ENCODE data around the gene SNAPC2. TPM values are rescaled to one million over a fixed set of nuclear protein-coding genes. Genes with fewer than 3 reads are reported as not detected.

The SNAPC2 gene
- total RNA-seq, 2 experiments from 2014 or later: 10.9 to 12.4 TPM

DNA sequence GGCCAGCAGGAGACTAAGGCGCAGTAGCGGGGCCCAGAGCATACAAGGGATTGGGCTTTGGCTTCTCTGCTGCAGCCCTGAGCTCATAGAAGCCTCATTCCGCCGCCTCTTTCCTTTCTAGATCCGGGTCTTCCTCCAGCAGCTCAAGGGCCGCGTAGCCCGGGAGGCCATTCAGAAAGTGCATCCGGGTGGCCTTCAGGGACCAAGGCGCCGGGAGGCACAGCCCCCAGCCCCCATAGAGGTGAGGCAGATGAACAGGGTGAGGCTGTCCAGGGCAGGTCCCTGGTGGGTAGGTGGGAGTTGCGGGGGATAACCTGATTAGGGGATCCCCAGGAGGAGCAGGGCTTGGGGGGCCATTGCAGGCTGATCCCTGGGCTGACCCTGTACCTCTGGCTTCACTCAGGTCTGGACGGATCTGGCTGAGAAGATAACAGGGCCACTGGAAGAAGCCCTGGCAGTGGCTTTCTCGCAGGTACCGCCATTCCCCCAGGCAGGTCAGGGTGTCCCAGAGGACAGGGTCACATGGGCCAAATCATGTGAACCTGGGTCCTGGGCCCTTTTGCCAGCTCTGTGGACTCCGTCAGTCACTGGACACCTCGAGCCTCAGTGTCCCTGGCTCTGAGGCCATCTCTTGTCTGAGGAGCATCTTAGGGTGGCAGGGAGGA lies 1.3 kb downstream of the SNAPC2 start:
- peaks cover 14% of the 10 kb centered on the region for H3K27me3 Mint-ChIP-seq (ENCODE audit: low read depth)
- peak overlapping the region; percentile 81 for H3K4me3 Mint-ChIP-seq
- CTCF ChIA-PET: interaction anchor here (1.0 to 2.4 kb wide), 6 partner anchors 8 to 353 kb away, joined by 3 to 12 read pairs (median 4); partner anchors contain the start of gene TIMM44
- peaks cover 39% of the 10 kb centered on the region for H3K4me1 Mint-ChIP-seq (ENCODE audit: low read depth)
- peak overlapping the region; percentile 73 for H3K27ac Mint-ChIP-seq
- peaks cover under 1% of the 10 kb centered on the region for H3K36me3 Mint-ChIP-seq (ENCODE audit: low read depth)
- intact Hi-C loops (cut with micrococcal nuclease): loop anchor here (2.0 kb wide), 2 partner anchors 69 to 241 kb away; partner anchors contain the start of gene TRAPPC5
- H3K9me3 Mint-ChIP-seq: no peaks in the 10 kb centered on the region
- DNase-seq: no peak

DNA sequence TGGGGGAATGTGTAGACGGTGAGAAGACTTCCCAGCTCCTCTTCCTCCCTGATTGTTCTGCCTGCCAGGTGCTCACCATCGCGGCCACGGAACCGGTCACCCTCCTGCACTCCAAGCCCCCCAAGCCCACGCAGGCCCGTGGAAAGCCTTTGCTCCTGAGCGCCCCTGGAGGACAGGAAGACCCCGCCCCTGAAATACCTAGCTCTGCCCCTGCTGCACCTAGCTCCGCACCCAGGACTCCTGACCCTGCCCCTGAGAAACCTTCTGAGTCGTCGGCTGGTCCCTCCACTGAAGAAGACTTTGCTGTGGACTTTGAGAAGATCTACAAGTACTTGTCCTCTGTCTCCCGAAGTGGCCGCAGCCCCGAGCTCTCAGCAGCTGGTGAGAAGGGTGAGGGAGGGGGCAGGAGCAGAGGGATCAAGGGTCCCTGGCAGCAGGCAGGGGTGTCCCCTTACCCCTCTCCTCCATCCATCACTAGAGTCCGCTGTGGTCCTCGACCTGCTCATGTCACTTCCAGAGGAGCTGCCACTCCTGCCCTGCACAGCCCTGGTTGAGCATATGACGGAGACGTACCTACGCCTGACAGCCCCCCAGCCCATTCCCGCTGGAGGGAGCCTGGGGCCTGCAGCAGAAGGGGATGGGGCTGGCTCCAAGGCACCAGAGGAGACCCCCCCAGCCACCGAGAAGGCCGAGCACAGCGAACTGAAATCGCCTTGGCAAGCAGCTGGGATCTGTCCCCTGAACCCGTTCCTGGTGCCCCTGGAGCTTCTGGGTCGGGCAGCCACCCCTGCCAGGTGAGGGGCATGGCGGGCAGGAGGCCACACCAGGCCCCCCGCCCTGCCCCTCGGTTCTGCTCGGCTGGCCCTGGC lies 2.1 kb downstream of the SNAPC2 start:
- CTCF ChIA-PET: interaction anchor here (1.2 to 1.6 kb wide), 2 partner anchors 53 to 60 kb away, joined by 3 to 4 read pairs; no protein-coding TSS in a partner anchor
- peaks cover 11% of the 10 kb centered on the region for H3K27me3 Mint-ChIP-seq (ENCODE audit: low read depth)
- H3K9me3 Mint-ChIP-seq: no peaks in the 10 kb centered on the region
- H3K36me3 Mint-ChIP-seq (ENCODE audit: low read depth): peaks cover 1% of the 10 kb centered on the region
- intact Hi-C loops (cut with micrococcal nuclease): loop anchor here (2.0 kb wide), 2 partner anchors 69 to 241 kb away; partner anchors contain the start of gene TRAPPC5
- peaks cover 36% of the 10 kb centered on the region for H3K4me1 Mint-ChIP-seq (ENCODE audit: low read depth)
- no peak overlapping the region for H3K27ac Mint-ChIP-seq
- H3K4me3 Mint-ChIP-seq: no peak overlapping the region
- no peak for DNase-seq

DNA sequence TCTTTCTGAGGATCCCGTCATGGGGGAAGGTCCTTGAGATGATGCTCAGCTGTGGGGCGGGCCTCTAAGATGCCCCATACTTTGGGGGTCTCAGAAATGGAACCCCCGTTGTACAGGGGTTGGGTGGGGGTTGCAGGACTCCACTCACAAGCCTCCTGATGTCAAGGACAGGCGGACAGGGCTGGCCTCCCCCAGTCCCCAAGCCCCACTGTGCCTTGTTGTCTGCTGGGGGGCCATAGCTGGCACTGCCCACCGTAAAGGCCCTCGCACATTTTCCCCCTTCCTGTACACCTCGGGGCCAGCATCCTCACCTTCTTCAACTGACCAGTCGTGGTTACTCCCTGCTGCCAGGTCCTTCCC lies 2.7 kb downstream of the SNAPC2 start:
- no peak for DNase-seq
- H3K4me1 Mint-ChIP-seq (ENCODE audit: low read depth): peaks cover 34% of the 10 kb centered on the region
- intact Hi-C loops (cut with micrococcal nuclease): no loop called here
- CTCF ChIA-PET: interaction anchor here (1.2 to 1.6 kb wide), 2 partner anchors 53 to 61 kb away, joined by 3 to 4 read pairs; no protein-coding TSS in a partner anchor
- H3K27ac Mint-ChIP-seq: no peak overlapping the region
- peaks cover 1% of the 10 kb centered on the region for H3K36me3 Mint-ChIP-seq (ENCODE audit: low read depth)
- H3K9me3 Mint-ChIP-seq: no peaks in the 10 kb centered on the region
- H3K27me3 Mint-ChIP-seq (ENCODE audit: low read depth): peaks cover 10% of the 10 kb centered on the region
- no peak overlapping the region for H3K4me3 Mint-ChIP-seq

DNA sequence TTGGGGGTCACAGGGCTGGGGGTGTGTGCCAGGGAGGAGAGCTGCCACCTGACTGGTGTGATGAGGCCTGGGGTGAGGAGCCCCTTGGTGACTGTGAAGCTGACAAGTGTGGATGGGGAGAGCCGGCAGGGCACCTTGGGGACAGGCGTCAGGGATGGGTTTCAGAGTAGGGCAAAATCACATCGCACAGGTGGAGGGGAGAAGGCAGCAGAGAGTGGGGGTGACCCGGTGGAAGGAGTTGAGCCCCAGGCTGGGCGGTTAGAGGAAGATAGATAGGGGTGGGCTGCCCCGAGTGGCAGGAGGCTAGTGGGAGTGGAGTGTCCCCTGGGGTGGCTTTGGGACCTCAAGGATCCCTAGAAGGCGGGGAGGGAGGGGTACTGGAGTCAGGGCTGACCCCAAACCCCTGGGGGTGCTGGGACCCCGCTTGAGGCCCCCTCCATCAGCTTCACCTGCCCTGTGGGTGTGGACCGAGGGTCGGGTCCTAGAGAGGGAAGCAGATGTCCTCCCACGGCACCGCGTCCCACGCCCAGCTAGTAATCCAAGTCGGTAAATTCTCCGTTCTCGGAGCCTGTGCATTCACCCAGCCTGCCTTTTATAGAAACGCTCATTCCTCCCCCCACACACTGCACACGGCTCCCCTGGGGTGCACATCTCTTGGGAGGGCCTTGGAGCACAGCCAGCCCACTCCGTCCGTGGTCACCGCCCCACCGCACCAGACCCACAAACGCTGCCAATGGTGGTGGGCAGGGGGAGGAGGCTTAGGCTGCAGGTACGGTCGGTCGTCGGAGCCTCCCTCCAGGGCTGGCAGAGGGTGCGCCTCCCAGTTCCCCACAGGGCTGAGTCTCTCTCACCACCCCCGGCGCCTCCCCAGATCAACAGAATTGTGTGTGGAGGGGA lies 3.4 kb downstream of the SNAPC2 start:
- Mint-ChIP-seq H3K27ac (no peak overlapping the region), H3K27me3 (ENCODE audit: low read depth) (peaks cover 4% of the 10 kb centered on the region), H3K36me3 (ENCODE audit: low read depth) (peaks cover 1% of the 10 kb centered on the region), H3K4me1 (ENCODE audit: low read depth) (peaks cover 33% of the 10 kb centered on the region), H3K9me3 (no peaks in the 10 kb centered on the region), H3K4me3 (no peak overlapping the region)
- CTCF ChIA-PET: interaction anchor here (0.6 to 1.6 kb wide), 3 partner anchors 15 to 62 kb away, joined by 3 to 4 read pairs (median 3); no protein-coding TSS in a partner anchor
- intact Hi-C loops (cut with micrococcal nuclease): no loop called here
- no peak for DNase-seq

DNA sequence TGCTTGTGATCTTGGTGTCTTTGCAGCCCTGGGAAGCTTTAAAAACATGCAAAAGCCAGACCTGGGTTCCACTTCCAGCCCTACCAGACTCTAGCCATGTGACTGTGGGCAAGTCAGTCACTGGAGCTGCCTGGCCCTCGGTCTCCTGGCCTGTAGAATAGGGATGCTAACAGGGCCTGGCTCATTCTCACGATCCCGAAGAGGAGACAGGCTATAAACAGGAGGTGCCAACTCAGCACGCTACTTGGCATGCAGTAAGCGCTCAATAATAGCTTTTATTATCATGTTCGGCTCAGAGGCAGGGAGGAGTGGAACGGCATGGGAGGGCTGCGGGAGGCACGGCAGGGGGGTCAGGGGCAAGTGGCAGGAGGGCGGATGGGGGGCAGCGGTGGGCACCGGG lies 4.1 kb downstream of the SNAPC2 start:
- CTCF ChIA-PET: interaction anchor here (0.6 kb wide), 1 partner anchor 14 kb away, joined by 3 read pairs; no protein-coding TSS in a partner anchor
- no peak for DNase-seq
- H3K27ac Mint-ChIP-seq: no peak overlapping the region
- peaks cover 33% of the 10 kb centered on the region for H3K4me1 Mint-ChIP-seq (ENCODE audit: low read depth)
- H3K27me3 Mint-ChIP-seq (ENCODE audit: low read depth): peaks cover 3% of the 10 kb centered on the region
- intact Hi-C loops (cut with micrococcal nuclease): no loop called here
- peaks cover 1% of the 10 kb centered on the region for H3K36me3 Mint-ChIP-seq (ENCODE audit: low read depth)
- no peaks in the 10 kb centered on the region for H3K9me3 Mint-ChIP-seq
- H3K4me3 Mint-ChIP-seq: peak overlapping the region; percentile 50

DNA sequence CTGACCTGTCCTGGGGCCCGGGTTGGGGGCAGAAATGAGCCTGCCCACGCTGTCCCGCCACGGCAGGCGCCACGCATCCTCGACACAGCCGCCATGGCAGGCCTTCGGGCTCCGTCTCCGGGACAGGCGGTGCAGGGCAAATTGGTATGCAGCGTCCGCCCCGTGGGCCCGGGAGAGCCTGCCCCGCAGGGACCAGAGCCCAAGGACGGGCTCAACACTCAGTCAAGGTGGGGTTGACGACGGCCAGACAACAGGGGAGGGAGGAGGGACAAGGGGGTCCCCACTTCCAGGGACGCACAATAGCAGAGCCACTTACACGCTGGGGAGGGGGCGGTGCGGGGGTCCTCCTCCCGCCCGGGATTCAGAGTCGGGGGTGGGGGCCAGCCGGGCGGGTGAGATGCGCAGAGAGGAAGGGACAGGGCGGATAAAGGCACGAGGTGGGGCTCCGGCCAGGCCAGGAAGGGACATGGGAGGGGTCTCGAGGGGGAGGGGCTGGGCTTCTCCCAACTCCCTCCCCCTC lies 4.6 kb downstream of the SNAPC2 start:
- peaks cover 1% of the 10 kb centered on the region for H3K36me3 Mint-ChIP-seq (ENCODE audit: low read depth)
- intact Hi-C loops (cut with micrococcal nuclease): loop anchor here (1.0 kb wide), 1 partner anchor 71 kb away; no protein-coding TSS in a partner anchor
- no peaks in the 10 kb centered on the region for H3K9me3 Mint-ChIP-seq
- H3K27ac Mint-ChIP-seq: no peak overlapping the region
- no peak for DNase-seq
- CTCF ChIA-PET: no interaction called here
- H3K4me3 Mint-ChIP-seq: no peak overlapping the region
- H3K27me3 Mint-ChIP-seq (ENCODE audit: low read depth): peaks cover 2% of the 10 kb centered on the region
- peaks cover 28% of the 10 kb centered on the region for H3K4me1 Mint-ChIP-seq (ENCODE audit: low read depth)

DNA sequence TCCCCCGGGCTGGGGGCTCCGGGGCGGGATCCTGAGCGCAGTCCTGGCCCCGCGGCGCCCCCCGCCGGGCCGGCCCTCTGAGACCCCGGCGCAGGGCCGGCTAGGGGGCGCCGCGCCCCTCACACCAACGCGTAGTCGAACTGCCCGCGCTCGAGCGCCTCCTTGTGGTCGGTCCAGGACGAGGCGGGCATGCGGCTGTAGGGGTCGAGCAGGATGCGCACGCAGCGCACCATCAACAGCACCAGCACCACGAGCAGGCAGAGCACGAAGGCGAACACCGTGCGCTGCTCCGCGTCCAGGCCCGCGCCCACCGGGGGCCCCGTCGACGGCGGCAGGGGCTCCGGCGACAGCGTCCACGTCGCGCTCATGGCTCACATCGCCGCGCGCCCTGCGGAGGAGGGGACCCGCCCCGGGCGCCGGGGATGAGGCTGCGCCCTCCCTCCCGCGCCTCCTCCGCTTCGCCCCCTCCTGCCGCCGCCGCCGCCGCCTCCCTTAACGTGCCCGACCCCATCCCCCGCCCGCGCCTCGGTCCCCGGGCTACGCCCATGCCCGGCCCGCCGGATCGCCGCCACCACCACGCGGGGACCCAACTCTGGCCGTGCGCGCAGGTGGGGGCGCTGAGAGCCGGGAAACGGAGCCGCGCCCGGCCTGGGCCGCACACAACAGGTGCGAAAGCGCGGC lies 5.2 kb downstream of the SNAPC2 start:
- intact Hi-C loops (cut with micrococcal nuclease): loop anchor here (1.0 kb wide), 1 partner anchor 72 kb away; no protein-coding TSS in a partner anchor
- Mint-ChIP-seq H3K27me3 (ENCODE audit: low read depth) (no peaks in the 10 kb centered on the region), H3K27ac (no peak overlapping the region), H3K36me3 (ENCODE audit: low read depth) (peaks cover 1% of the 10 kb centered on the region), H3K4me1 (ENCODE audit: low read depth) (peaks cover 24% of the 10 kb centered on the region), H3K9me3 (no peaks in the 10 kb centered on the region), H3K4me3 (peak overlapping the region; percentile 71)
- DNase-seq: peak; percentile 76
- CTCF ChIA-PET: no interaction called here

DNA sequence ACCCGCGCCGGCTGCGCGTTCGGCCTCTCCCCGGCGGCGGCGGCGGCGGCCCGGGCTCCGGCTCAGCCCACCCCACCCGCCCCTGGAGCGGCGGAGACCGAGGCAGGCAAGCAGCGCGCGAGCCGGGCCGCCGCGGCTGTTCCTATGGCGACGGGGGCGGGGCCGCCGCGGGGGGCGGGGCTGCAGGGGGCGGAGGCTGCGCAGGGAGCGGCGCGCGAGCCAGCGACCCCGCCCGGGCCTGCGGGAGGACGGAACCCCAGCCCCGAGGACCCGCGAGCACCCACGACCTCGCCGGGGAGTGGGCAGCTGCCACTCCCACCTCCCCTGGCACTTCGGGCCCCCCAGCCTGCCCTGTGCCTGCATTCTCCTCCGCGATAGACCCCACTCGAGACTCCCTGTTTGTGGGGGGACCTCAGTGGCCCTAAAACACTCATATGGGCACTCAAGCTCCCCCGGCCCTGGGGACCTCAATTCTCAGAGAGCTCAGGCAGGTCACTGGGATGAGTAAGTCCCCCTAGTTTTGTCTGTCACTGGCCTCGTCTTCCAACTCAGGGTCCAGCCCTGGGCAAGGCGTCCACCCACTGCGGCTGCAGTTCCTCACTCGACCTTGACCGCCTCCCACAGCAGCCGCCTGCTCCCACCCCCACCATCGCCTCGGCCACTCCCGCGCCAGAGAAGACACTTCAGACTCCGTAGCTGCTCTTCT lies 6.0 kb downstream of the SNAPC2 start, which contains the start of gene CTXN1:
Gene CTXN1 (minus strand): TSS at position 115 of the 706 bp plus-strand sequence. CDS start 597 bp downstream, outside the sequence.
- peaks cover 6% of the 10 kb centered on the region for H3K36me3 Mint-ChIP-seq (ENCODE audit: low read depth)
- intact Hi-C loops (cut with micrococcal nuclease): no loop called here
- peak within 1 kb of the TSS; percentile 71 for H3K4me3 Mint-ChIP-seq
- peak; percentile 71 for DNase-seq
- no peaks in the 10 kb centered on the region for H3K27me3 Mint-ChIP-seq (ENCODE audit: low read depth)
- no peaks in the 10 kb centered on the region for H3K9me3 Mint-ChIP-seq
- H3K4me1 Mint-ChIP-seq (ENCODE audit: low read depth): peaks cover 20% of the 10 kb centered on the region
- CTCF ChIA-PET: interaction anchor here (0.9 kb wide), 1 partner anchor 17 kb away, joined by 3 read pairs; the partner anchor contains the start of gene TIMM44
- H3K27ac Mint-ChIP-seq: no peak within 1 kb of the TSS

DNA sequence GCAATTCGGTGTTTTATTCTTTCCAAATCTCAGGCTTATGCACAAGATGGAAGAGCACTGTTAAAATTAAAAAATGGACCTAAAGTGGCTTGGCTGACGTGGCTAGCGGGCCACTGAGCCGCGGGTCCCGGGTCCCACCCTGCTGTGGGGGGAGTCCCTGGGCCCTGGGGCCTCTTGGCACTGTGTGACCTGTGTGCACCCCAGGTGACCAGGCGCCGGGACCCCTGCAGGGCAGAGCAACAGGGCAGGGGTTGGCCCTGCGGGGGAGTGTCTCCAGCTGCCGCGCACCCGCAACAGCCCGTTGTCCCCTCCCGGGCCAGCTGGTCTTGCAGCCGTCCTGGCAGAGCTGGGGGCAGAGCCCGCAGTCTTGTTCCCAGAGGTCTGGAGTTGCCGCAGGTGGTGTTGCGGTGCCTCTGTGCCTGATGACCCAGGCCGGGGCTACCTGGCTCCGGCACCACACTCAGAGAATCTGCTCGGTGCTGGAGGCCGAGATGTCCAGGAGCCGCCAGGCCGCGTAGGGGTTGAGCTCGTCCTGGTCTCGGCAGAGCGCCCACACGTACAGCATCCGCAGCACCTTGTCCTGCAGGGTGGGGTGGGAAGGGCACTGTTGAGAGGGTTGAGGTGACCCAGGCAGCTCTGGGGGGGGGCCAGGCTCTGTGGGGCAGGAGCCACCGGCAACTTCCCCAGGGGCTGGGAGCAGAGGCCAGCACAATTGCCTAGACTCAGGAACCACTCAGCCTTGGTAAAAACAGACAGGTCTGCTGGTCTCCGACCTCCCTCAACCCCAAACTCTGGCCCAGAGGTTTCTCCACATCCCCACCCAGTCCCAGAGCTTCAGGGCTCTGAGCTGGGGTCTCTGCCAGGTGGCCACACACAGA lies 6.8 kb downstream of the SNAPC2 start:
- Mint-ChIP-seq H3K27me3 (ENCODE audit: low read depth) (no peaks in the 10 kb centered on the region), H3K36me3 (ENCODE audit: low read depth) (peaks cover 9% of the 10 kb centered on the region), H3K9me3 (no peaks in the 10 kb centered on the region), H3K4me3 (no peak overlapping the region), H3K4me1 (ENCODE audit: low read depth) (peaks cover 15% of the 10 kb centered on the region), H3K27ac (no peak overlapping the region)
- CTCF ChIA-PET: interaction anchor here (0.9 to 3.2 kb wide), 2 partner anchors 17 kb away, joined by 3 to 18 read pairs; partner anchors contain the start of gene TIMM44
- intact Hi-C loops (cut with micrococcal nuclease): no loop called here
- DNase-seq: no peak

All from activated naive CD4-positive, alpha-beta T cell treated with anti-CD3 and anti-CD28 coated beads for 36 hours (primary cell).